IMR-90 (cell line): Measurements from ENCODE around the gene CSRP2. TPM values are rescaled to one million over a fixed set of nuclear protein-coding genes. Genes with fewer than 3 reads are reported as not detected.

Experiments used
- ATAC-seq: fragments of 200-7000 bp; cut with Tn5 transposase; 2 replicates; pipeline ENCODE4 v1.9.1; 2020; ENCODE audit warnings: low read depth, mild to moderate bottlenecking, moderate library complexity
- BruUV-seq: library from RNA; stranded (reverse); fragments of 400-500 nt; replicated peaks from 2 replicates; lab custom pipeline; 2021; lab: Mats Ljungman, UMichigan
- CTCF ChIA-PET: fragments of 300-600 bp; formaldehyde crosslinking; extraction: SDS; loops from one replicate; lab custom pipeline; 2021; ENCODE audit warnings: antibody characterized with exemption; lab: Yijun Ruan, JAX
- POLR2A ChIA-PET: fragments of 300-600 bp; sonication (Branson Sonifier 250); formaldehyde crosslinking; loops from one replicate; lab custom pipeline; 2022; ENCODE audit warnings: antibody characterized with exemption; ENCODE audit not compliant: unreplicated experiment; lab: Charles Lee
- DNase-seq: peaks from one replicate; pipeline ENCODE4 v3.0.0; 2013
- H2AFZ ChIP-seq: replicated peaks from 2 replicates; pipeline ENCODE3; 2013; ENCODE audit warnings: low read length, mild to moderate bottlenecking; ENCODE audit not compliant: poor library complexity
- H2AK5ac ChIP-seq: 2 replicates; pipeline ENCODE4 v1.6.1; 2013; ENCODE audit warnings: low read depth, low read length, inconsistent platforms
- H2AK9ac ChIP-seq: replicated peaks from 2 replicates; pipeline ENCODE3; 2013; ENCODE audit warnings: mild to moderate bottlenecking, low read depth, low read length, moderate library complexity; ENCODE audit not compliant: poor library complexity
- H2BK120ac ChIP-seq: 2 replicates; pipeline ENCODE4 v1.6.1; 2013; ENCODE audit warnings: low read depth, low read length, inconsistent platforms
- H2BK15ac ChIP-seq: 3 replicates; pipeline ENCODE4 v1.6.1; 2013; ENCODE audit warnings: low read depth, low read length, inconsistent platforms
- H2BK20ac ChIP-seq: 2 replicates; pipeline ENCODE4 v1.6.1; 2013; ENCODE audit warnings: low read depth, mild to moderate bottlenecking, inconsistent platforms, low read length, moderate library complexity
- H2BK5ac ChIP-seq: 2 replicates; pipeline ENCODE4 v1.6.1; 2013; ENCODE audit warnings: mild to moderate bottlenecking, low read depth, low read length, inconsistent platforms; ENCODE audit not compliant: poor library complexity, severe bottlenecking
- H3K14ac ChIP-seq: replicated peaks from 2 replicates; pipeline ENCODE4 v1.6.1; 2013; ENCODE audit warnings: low read depth, low read length, inconsistent platforms
- H3K18ac ChIP-seq: 2 replicates; pipeline ENCODE4 v1.6.1; 2013; ENCODE audit warnings: low read depth, low read length, control low read depth
- H3K23ac ChIP-seq: 2 replicates; pipeline ENCODE4 v1.6.1; 2013; ENCODE audit warnings: low read depth, low read length, inconsistent platforms
- H3K27ac ChIP-seq: 2 replicates; pipeline ENCODE4 v1.5.1; 2013; ENCODE audit warnings: mild to moderate bottlenecking, control low read depth, low read length; ENCODE audit not compliant: insufficient read depth
- H3K27me3 ChIP-seq: 2 replicates; pipeline ENCODE4 v1.6.1; 2013; ENCODE audit warnings: low read length; ENCODE audit not compliant: control insufficient read depth, insufficient read depth
- H3K36me3 ChIP-seq: 2 replicates; pipeline ENCODE4 v1.6.1; 2013; ENCODE audit warnings: low read length, mixed read lengths; ENCODE audit not compliant: control insufficient read depth, insufficient read depth
- H3K4ac ChIP-seq: 2 replicates; pipeline ENCODE4 v1.6.1; 2013; ENCODE audit warnings: low read depth, low read length, inconsistent platforms
- H3K4me1 ChIP-seq: 2 replicates; pipeline ENCODE4 v1.6.1; 2013; ENCODE audit warnings: low read length, mixed read lengths; ENCODE audit not compliant: control insufficient read depth, insufficient read depth
- H3K4me2 ChIP-seq: 2 replicates; pipeline ENCODE4 v1.6.1; 2013; ENCODE audit warnings: low read depth, mild to moderate bottlenecking, control low read depth, low read length, moderate library complexity
- H3K4me3 ChIP-seq: 2 replicates; pipeline ENCODE4 v1.5.1; 2013; ENCODE audit warnings: low read depth, mild to moderate bottlenecking, control low read depth, low read length, moderate library complexity; ENCODE audit not compliant: insufficient read depth
- H3K56ac ChIP-seq: 2 replicates; pipeline ENCODE4 v1.6.1; 2013; ENCODE audit warnings: low read length, inconsistent platforms; ENCODE audit not compliant: insufficient read depth; ENCODE audit errors: extremely low read depth
- H3K79me1 ChIP-seq, 2 experiments: 2 replicates each; pipeline ENCODE4 v1.6.1; 2013; ENCODE audit warnings: low read length in 2 of 2, inconsistent platforms in 1 of 2, low read depth in 1 of 2
- H3K9ac ChIP-seq: 2 replicates; pipeline ENCODE4 v1.6.1; 2013; ENCODE audit warnings: low read depth, low read length, control low read depth
- H3K9me1 ChIP-seq: 2 replicates; pipeline ENCODE4 v1.6.1; 2013; ENCODE audit warnings: low read length, inconsistent platforms; ENCODE audit not compliant: insufficient read depth
- H3K9me3 ChIP-seq: 2 replicates; pipeline ENCODE4 v1.6.1; 2013; ENCODE audit warnings: low read length; ENCODE audit not compliant: control insufficient read depth, insufficient read depth
- H4K20me1 ChIP-seq: 2 replicates; pipeline ENCODE4 v1.6.1; 2013; ENCODE audit warnings: low read length, inconsistent platforms; ENCODE audit not compliant: insufficient read depth
- H4K5ac ChIP-seq: 2 replicates; pipeline ENCODE4 v1.6.1; 2013; ENCODE audit warnings: mild to moderate bottlenecking, low read depth, low read length, control low read depth
- H4K8ac ChIP-seq, 2 experiments: 2 replicates each; pipeline ENCODE4 v1.6.1; 2013; ENCODE audit warnings: low read depth in 2 of 2, low read length in 2 of 2, control low read depth in 1 of 2, inconsistent platforms in 1 of 2
- H4K91ac ChIP-seq: 2 replicates; pipeline ENCODE4 v1.6.1; 2013; ENCODE audit warnings: low read depth, low read length, inconsistent platforms; ENCODE audit not compliant: insufficient read depth
- BHLHE40 ChIP-seq: fragments of 150-350 bp; IDR thresholded peaks from 2 replicates; pipeline ENCODE4 v1.6.1; 2016; ENCODE audit warnings: mild to moderate bottlenecking, low read depth, low read length
- FOS ChIP-seq: fragments of 150-350 bp; IDR thresholded peaks from 2 replicates; pipeline ENCODE4 v1.6.1; 2016; ENCODE audit warnings: low read depth, low read length
- MAFK ChIP-seq: IDR thresholded peaks from 2 replicates; pipeline ENCODE4 v1.6.1; 2012; ENCODE audit warnings: low read depth, low read length, improper control_type of control experiment
- RAD21 ChIP-seq: IDR thresholded peaks from 2 replicates; pipeline ENCODE4 v1.6.1; 2012; ENCODE audit warnings: low read length, improper control_type of control experiment
- RFX5 ChIP-seq: IDR thresholded peaks from 2 replicates; pipeline ENCODE4 v1.8.0; 2012; ENCODE audit warnings: low read depth, mild to moderate bottlenecking, low read length, moderate library complexity
- SMC3 ChIP-seq: fragments of 150-350 bp; IDR thresholded peaks from 2 replicates; pipeline ENCODE4 v1.6.1; 2016; ENCODE audit warnings: low read depth, mild to moderate bottlenecking, antibody characterized with exemption, low read length, moderate library complexity
- WGBS, 2 experiments: methylation state at CpG; one replicate each; pipeline versions ENCODE4 v1.1.5 to v1.1.7; 2013; ENCODE audit warnings: missing lambda C conversion rate in 2 of 2; ENCODE audit not compliant: insufficient read length in 1 of 2; ENCODE audit errors: extremely low coverage in 2 of 2; 5-methylcytosine and 5-hydroxymethylcytosine counted together
- dilution Hi-C: fragments of 300-500 bp; cut with HindIII; formaldehyde crosslinking; loops from one replicate; pipeline ENCODE4 v1.14.3; 2018; ENCODE audit warnings: low sequenced_read_pairs; ENCODE audit not compliant: unreplicated experiment
- in situ Hi-C: fragments of 300-500 bp; cut with MboI; formaldehyde crosslinking; loops from 3 replicates; pipeline ENCODE4 v1.14.3; 2019; ENCODE audit warnings: low sequenced_read_pairs, inconsistent platforms, mixed read lengths
- intact Hi-C: fragments of 100-400 bp; cut with micrococcal nuclease; formaldehyde crosslinking; loops from 2 replicates; pipeline ENCODE4 v1.10.0; 2022
- polyA plus RNA-seq, 3 experiments: library from polyadenylated mRNA; depleted of rRNA; stranded (reverse); fragments of >200 nt; gene quantifications; 2 replicates each; pipeline ENCODE4 v1.2.3, GENCODE V29; 2012; ENCODE audit warnings: low replicate concordance in 1 of 3
- total RNA-seq: library from RNA; depleted of rRNA; stranded (reverse); fragments of >200 nt; gene quantifications from 2 replicates; pipeline ENCODE4 v1.2.3, GENCODE V29; 2012

CSRP2 gene
- total and polyA plus RNA-seq, 2 of the 4 experiments (the other 2 are of a cell fraction), result 156 to 179 TPM

GRCh38 chr12:76864791-76865400, 13.9 kb downstream of the CSRP2 start:
- Histone ChIP-seq H3K27me3 (no peaks in the 10 kb centered on the region), H3K9me3 (no peaks in the 10 kb centered on the region), H2BK120ac (no peak overlapping the region), H3K4ac (no peak overlapping the region), H2AK5ac (no peak overlapping the region), H4K91ac (no peak overlapping the region), H3K14ac (no peak overlapping the region; the same call in 1 of the 2 replicates), H2AK9ac (no peak overlapping the region), H3K18ac (peak overlapping the region; percentile 25; the same call in 1 of the 2 replicates), H3K4me3 (no peak overlapping the region), H4K8ac (no peak overlapping the region), H3K9ac (no peak overlapping the region; the same call in 1 of the 2 replicates), H3K27ac (no peak overlapping the region), H2BK20ac (no peak overlapping the region), H3K56ac (peak overlapping the region; percentile 19), H4K5ac (no peak overlapping the region), H2BK5ac (peak overlapping the region; percentile 82), H3K36me3 (peaks cover 6% of the 10 kb centered on the region; the same call in 1 of the 2 replicates), H2AFZ (no peak overlapping the region), H3K4me2 (peak overlapping the region; percentile 31; the same call in 1 of the 2 replicates), H3K9me1 (peaks cover 15% of the 10 kb centered on the region; the same call in 1 of the 2 replicates), H4K20me1 (peaks cover 15% of the 10 kb centered on the region), H3K23ac (no peak overlapping the region; the same call in 1 of the 2 replicates), H3K4me1 (peaks cover 17% of the 10 kb centered on the region), H3K79me1 (peaks cover 27 to 60% of the 10 kb centered on the region in 2 experiments), H2BK15ac (no peak overlapping the region; the same call in 2 of the 3 replicates)
- dilution Hi-C loops (no loop called here), intact Hi-C loops (loop anchor here (5.0 kb wide), 1 partner anchor 147 kb away; no protein-coding TSS in a partner anchor), in situ Hi-C loops (no loop called here)
- CTCF ChIA-PET, result no interaction called here
- peak; percentile 30 for ATAC-seq
- TF ChIP-seq SMC3 (no peak), MAFK (0 out of 2 replicates have a peak, but pooled peaks have one; percentile 6), RAD21 (no peak), FOS (no peak), RFX5 (no peak), BHLHE40 (no peak)
- DNase-seq, result peak; percentile 65
- POLR2A ChIA-PET, result no interaction called here
- BruUV-seq, result no TSS peak
- 60% methylated on average over 1 of the region's 2 CpGs; no CpG with 5 or more reads in 1 of the 2 experiments for WGBS, 2 experiments
